ENCODE results near the gene ATP6V0E1. TPM values are rescaled to one million over a fixed set of nuclear protein-coding genes. Genes with fewer than 3 reads are reported as not detected.

Gene ATP6V0E1
- total RNA-seq, 1 experiment from 2014 or later: 332 TPM

GRCh38 chr5:172941067-172941516 is 42.5 kb upstream of the ATP6V0E1 start:
- Histone ChIP-seq H3K27me3 (ENCODE audit: control insufficient read depth, insufficient read depth, low read length) (no peaks in the 10 kb centered on the region), H3K9me3 (ENCODE audit: control insufficient read depth, insufficient read depth, low read depth, low read length) (no peaks in the 10 kb centered on the region), H3K4me1 (ENCODE audit: control insufficient read depth, insufficient read depth, low read length) (no peaks in the 10 kb centered on the region), H3K4me3 (ENCODE audit: low read depth in 2 of 2, low read length in 2 of 2) (no peak overlapping the region), H3K36me3 (ENCODE audit: control insufficient read depth, insufficient read depth, low read length) (no peaks in the 10 kb centered on the region), H3K27ac (ENCODE audit: low read length) (no peak overlapping the region)
- ChIA-PET POLR2A (no interaction called here), CTCF (interaction anchor here (0.6 kb wide), 1 partner anchor 21 kb away, joined by 3 read pairs; no protein-coding TSS in a partner anchor)
- no peak for ATAC-seq
- no TSS peak for BruUV-seq (replicated peaks)
- no peak for TF ChIP-seq POLR2AphosphoS5 (IDR thresholded peaks at IDR 0.05; ENCODE audit: low read depth, low read length)
- TF ChIP-seq REST (IDR thresholded peaks at IDR 0.05; ENCODE audit: insufficient read depth in 1 of 2, low read depth in 2 of 2, low read length in 1 of 2): no peak
- TF ChIP-seq SIN3A (IDR thresholded peaks at IDR 0.05; ENCODE audit: borderline replicate concordance, insufficient read depth, low read depth, low read length): no peak
- TF ChIP-seq CTCF (IDR thresholded peaks at IDR 0.05): no peak
- TF ChIP-seq TCF7L2 (IDR thresholded peaks at IDR 0.05; ENCODE audit: low read depth, low read length): no peak
- no peak for DNase-seq (ENCODE audit: low read depth, low spot score)
- intact Hi-C loops (cut with micrococcal nuclease; ENCODE audit: unreplicated experiment): no loop called here
- in situ Hi-C loops (cut with HindIII; ENCODE audit: low pct_unique_long_range_greater_than_20kb, low sequenced_read_pairs): no loop called here

- no peak overlapping the region for H3K27ac ChIP-seq (ENCODE audit: low read length)
- BruUV-seq (replicated peaks): no TSS peak
- no peaks in the 10 kb centered on the region for H3K4me1 ChIP-seq (ENCODE audit: control insufficient read depth, insufficient read depth, low read length)
- in situ Hi-C loops (cut with HindIII; ENCODE audit: low pct_unique_long_range_greater_than_20kb, low sequenced_read_pairs) (no loop called here), intact Hi-C loops (cut with micrococcal nuclease; ENCODE audit: unreplicated experiment) (no loop called here)
- no peaks in the 10 kb centered on the region for H3K27me3 ChIP-seq (ENCODE audit: control insufficient read depth, insufficient read depth, low read length)
- CTCF ChIA-PET: no interaction called here
- TF ChIP-seq SIN3A (IDR thresholded peaks at IDR 0.05; ENCODE audit: borderline replicate concordance, insufficient read depth, low read depth, low read length) (no peak), REST (IDR thresholded peaks at IDR 0.05; ENCODE audit: insufficient read depth in 1 of 2, low read depth in 2 of 2, low read length in 1 of 2) (no peak), CTCF (IDR thresholded peaks at IDR 0.05) (no peak), TCF7L2 (IDR thresholded peaks at IDR 0.05; ENCODE audit: low read depth, low read length) (no peak), POLR2AphosphoS5 (IDR thresholded peaks at IDR 0.05; ENCODE audit: low read depth, low read length) (no peak)
- H3K4me3 ChIP-seq (ENCODE audit: low read depth in 2 of 2, low read length in 2 of 2): no peak overlapping the region
- POLR2A ChIA-PET: no interaction called here
- no peaks in the 10 kb centered on the region for H3K9me3 ChIP-seq (ENCODE audit: control insufficient read depth, insufficient read depth, low read depth, low read length)
- DNase-seq (ENCODE audit: low read depth, low spot score) (no peak), ATAC-seq (no peak)
- no peaks in the 10 kb centered on the region for H3K36me3 ChIP-seq (ENCODE audit: control insufficient read depth, insufficient read depth, low read length)
Measured at GRCh38 chr5:172942556-172942955, 41.0 kb upstream of the ATP6V0E1 start.
